Thyroid gland (tissue), 4 donors: ENCODE results near the gene GRK6. TPM values are rescaled to one million over a fixed set of nuclear protein-coding genes. Genes with fewer than 3 reads are reported as not detected.

Experiments
- DNase-seq, 2 donors: peaks; one replicate each; pipeline ENCODE4 v3.0.0-alpha.2; 2019
- H3K27ac ChIP-seq, 3 donors: fragments of 200-600 bp; sonication (generic); 1 replicate in 2 of 3; 2 replicates in 1 of 3; pipeline ENCODE4 v1.5.1; 2016 to 2019; ENCODE audit warnings: mild to moderate bottlenecking in 1 of 3, moderate library complexity in 1 of 3
- H3K27me3 ChIP-seq: fragments of 200-600 bp; sonication (generic); one replicate; pipeline ENCODE4 v1.5.1; 2019
- H3K36me3 ChIP-seq, 2 donors: fragments of 200-600 bp; sonication (generic); one replicate each; pipeline ENCODE4 v1.5.1; 2016 to 2019
- H3K4me1 ChIP-seq, 2 donors: fragments of 200-600 bp; sonication (generic); one replicate each; pipeline ENCODE4 v1.5.1; 2017 to 2019
- H3K4me3 ChIP-seq, 3 donors: fragments of 200-600 bp; sonication (generic); replicated peaks in 1 of 3; 1 replicate in 2 of 3; 2 replicates in 1 of 3; pipeline ENCODE4 v1.5.1; 2016; ENCODE audit warnings: mild to moderate bottlenecking in 1 of 3
- H3K9me3 ChIP-seq: fragments of 200-600 bp; sonication (generic); one replicate; pipeline ENCODE4 v1.5.1; 2017
- CTCF ChIP-seq, 6 experiments: fragments of 200-600 bp in 3 of 6; fragments of 450-650 bp in 3 of 6; sonication (generic) in 3 of 6; IDR thresholded peaks; one replicate each; pipeline ENCODE4 v1.5.1; 2016 to 2019; ENCODE audit warnings: antibody characterized with exemption in 6 of 6, mild to moderate bottlenecking in 2 of 6, inconsistent platforms in 1 of 6, moderate library complexity in 1 of 6
- POLR2A ChIP-seq, 2 donors: fragments of 450-650 bp; IDR thresholded peaks; one replicate each; pipeline ENCODE4 v1.6.1; 2017; ENCODE audit warnings: antibody characterized with exemption in 2 of 2, mild to moderate bottlenecking in 2 of 2, moderate library complexity in 1 of 2
- WGBS, 2 donors: methylation state at CpG; one replicate each; pipeline ENCODE4 v1.1.5; 2017; 5-methylcytosine and 5-hydroxymethylcytosine counted together
- intact Hi-C: fragments of 100-400 bp; cut with DNase I; formaldehyde crosslinking; loops from one replicate; pipeline ENCODE4 v1.15.1; 2023
- total RNA-seq, 4 donors: library from RNA; depleted of rRNA; stranded (reverse); fragments of >200 nt; gene quantifications; one replicate each; pipeline ENCODE4 v1.2.3, GENCODE V29; 2016

The GRK6 gene
- total RNA-seq, 4 donors from 2014 or later = 14.0 to 27.8 (median 18.8) TPM

GRCh38 chr5:177432143-177432838 lies 5.8 kb downstream of the GRK6 start:
- H3K4me1 ChIP-seq = peaks cover 8 to 9% of the 10 kb centered on the region in 2 donors
- no peak for DNase-seq
- no peak overlapping the region for H3K27ac ChIP-seq
- no peaks in the 10 kb centered on the region for H3K9me3 ChIP-seq
- no peaks in the 10 kb centered on the region for H3K27me3 ChIP-seq
- WGBS, 2 donors = 88 to 90% methylated on average over 9 to 17 of the region's 18 CpGs
- peaks cover 42 to 46% of the 10 kb centered on the region in 2 donors for H3K36me3 ChIP-seq
- H3K4me3 ChIP-seq = no peak overlapping the region
- intact Hi-C loops = no loop called here
- TF ChIP-seq CTCF (IDR thresholded peaks at IDR 0.05) (no peak), POLR2A (IDR thresholded peaks at IDR 0.05) (no peak)

- Histone ChIP-seq H3K4me1 (peaks cover under 1 to 2% of the 10 kb centered on the region in 2 donors), H3K9me3 (no peaks in the 10 kb centered on the region), H3K4me3 (no peak overlapping the region), H3K27ac (no peak overlapping the region), H3K27me3 (no peaks in the 10 kb centered on the region), H3K36me3 (peaks cover 46% of the 10 kb centered on the region in 2 donors)
- no peak for DNase-seq
- intact Hi-C loops = no loop called here
- TF ChIP-seq CTCF (IDR thresholded peaks at IDR 0.05) (no peak), POLR2A (IDR thresholded peaks at IDR 0.05) (no peak)
- WGBS, 2 donors = 93 to 95% methylated on average over 16 to 23 of the region's 25 CpGs
Measured at GRCh38 chr5:177432839-177433657, 6.6 kb downstream of the GRK6 start.

GRCh38 chr5:177433658-177434217 lies 7.3 kb downstream of the GRK6 start:
- H3K4me1 ChIP-seq = no peaks in the 10 kb centered on the region
- TF ChIP-seq POLR2A (IDR thresholded peaks at IDR 0.05) = no peak
- no peak for TF ChIP-seq CTCF (IDR thresholded peaks at IDR 0.05)
- no peaks in the 10 kb centered on the region for H3K9me3 ChIP-seq
- intact Hi-C loops = no loop called here
- no peak for DNase-seq
- WGBS, 2 donors = 94 to 95% methylated on average over 16 to 25 of the region's 29 CpGs
- no peak overlapping the region for H3K4me3 ChIP-seq
- peaks cover 46 to 53% of the 10 kb centered on the region in 2 donors for H3K36me3 ChIP-seq
- H3K27me3 ChIP-seq = no peaks in the 10 kb centered on the region
- no peak overlapping the region for H3K27ac ChIP-seq

GRCh38 chr5:177434437-177434836 lies 8.0 kb downstream of the GRK6 start:
- no peak overlapping the region for H3K27ac ChIP-seq
- H3K4me1 ChIP-seq = no peaks in the 10 kb centered on the region
- H3K9me3 ChIP-seq = no peaks in the 10 kb centered on the region
- WGBS, 2 donors = 91 to 95% methylated on average over 3 to 8 of the region's 8 CpGs
- DNase-seq = no peak
- no peak for TF ChIP-seq POLR2A (IDR thresholded peaks at IDR 0.05)
- TF ChIP-seq CTCF (IDR thresholded peaks at IDR 0.05) = no peak
- intact Hi-C loops = no loop called here
- H3K27me3 ChIP-seq = no peaks in the 10 kb centered on the region
- no peak overlapping the region for H3K4me3 ChIP-seq
- peaks cover 46 to 55% of the 10 kb centered on the region in 2 donors for H3K36me3 ChIP-seq
